Retinal pigment epithelial cell (primary cell): ENCODE results near the gene MMP7.

ENCODE experiments used
- DNase-seq: peaks from one replicate; pipeline ENCODE4 v3.0.0-alpha.2; 2010; ENCODE audit warnings: low read depth
- H3K4me3 ChIP-seq: 2 replicates; pipeline ENCODE4 v1.5.1; 2011; ENCODE audit warnings: mild to moderate bottlenecking, low read length, control low read depth, moderate library complexity
- TF ChIP-seq, protein P1 (sequence below): conservative IDR thresholded peaks from 2 replicates; pipeline ENCODE4 v1.5.1; 2011; ENCODE audit warnings: low read depth, low read length, control low read depth, inconsistent platforms

The MMP7 gene

DNA sequence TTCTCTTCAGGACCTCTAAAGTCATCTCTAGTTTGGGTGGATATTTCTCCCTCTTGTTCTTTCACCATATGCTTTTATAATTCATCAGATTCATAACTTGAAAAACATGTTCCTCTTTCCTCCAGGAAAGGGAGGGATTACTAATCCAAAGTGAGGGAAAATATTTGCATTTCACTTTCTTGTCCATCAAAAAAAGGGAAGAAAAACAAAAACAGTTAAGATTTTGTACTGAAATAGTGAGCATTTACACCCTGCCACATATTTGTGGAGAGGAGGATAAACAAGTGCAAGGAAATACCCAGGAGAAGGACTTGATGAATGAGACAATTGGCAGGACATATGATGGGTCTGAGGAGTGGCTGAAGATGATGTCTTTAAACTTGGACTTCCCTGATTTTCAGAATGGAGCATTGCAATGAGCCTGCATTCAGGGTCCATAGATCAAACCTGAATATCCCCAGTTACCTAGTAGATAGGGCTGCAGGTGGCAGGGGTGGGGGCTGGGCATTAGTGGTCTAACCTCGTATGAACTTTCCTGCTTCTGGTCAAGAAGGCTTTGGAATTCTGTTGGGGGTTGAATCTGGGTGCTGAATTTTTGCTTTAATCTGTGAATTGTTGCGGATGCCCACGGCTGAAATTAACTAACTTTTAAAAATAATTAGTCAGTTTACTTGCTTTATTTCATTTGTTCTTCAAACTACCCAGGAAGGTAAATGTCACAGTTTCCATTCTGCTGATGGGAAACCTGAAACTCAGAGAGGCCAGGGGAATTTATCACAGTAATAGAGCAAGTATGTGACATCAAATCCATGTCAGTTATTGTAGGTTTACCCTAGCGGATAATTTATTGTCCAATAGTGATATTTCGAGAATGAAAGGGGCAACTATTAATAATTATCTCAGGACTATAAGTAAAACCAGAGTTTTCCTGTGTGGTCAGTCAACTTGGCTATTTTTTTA, 41.1 kb downstream of the MMP7 start:
- TF ChIP-seq, protein P1, sequence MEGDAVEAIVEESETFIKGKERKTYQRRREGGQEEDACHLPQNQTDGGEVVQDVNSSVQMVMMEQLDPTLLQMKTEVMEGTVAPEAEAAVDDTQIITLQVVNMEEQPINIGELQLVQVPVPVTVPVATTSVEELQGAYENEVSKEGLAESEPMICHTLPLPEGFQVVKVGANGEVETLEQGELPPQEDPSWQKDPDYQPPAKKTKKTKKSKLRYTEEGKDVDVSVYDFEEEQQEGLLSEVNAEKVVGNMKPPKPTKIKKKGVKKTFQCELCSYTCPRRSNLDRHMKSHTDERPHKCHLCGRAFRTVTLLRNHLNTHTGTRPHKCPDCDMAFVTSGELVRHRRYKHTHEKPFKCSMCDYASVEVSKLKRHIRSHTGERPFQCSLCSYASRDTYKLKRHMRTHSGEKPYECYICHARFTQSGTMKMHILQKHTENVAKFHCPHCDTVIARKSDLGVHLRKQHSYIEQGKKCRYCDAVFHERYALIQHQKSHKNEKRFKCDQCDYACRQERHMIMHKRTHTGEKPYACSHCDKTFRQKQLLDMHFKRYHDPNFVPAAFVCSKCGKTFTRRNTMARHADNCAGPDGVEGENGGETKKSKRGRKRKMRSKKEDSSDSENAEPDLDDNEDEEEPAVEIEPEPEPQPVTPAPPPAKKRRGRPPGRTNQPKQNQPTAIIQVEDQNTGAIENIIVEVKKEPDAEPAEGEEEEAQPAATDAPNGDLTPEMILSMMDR, result no peak
- no peak for DNase-seq
- H3K4me3 ChIP-seq, result no peak overlapping the region

DNA sequence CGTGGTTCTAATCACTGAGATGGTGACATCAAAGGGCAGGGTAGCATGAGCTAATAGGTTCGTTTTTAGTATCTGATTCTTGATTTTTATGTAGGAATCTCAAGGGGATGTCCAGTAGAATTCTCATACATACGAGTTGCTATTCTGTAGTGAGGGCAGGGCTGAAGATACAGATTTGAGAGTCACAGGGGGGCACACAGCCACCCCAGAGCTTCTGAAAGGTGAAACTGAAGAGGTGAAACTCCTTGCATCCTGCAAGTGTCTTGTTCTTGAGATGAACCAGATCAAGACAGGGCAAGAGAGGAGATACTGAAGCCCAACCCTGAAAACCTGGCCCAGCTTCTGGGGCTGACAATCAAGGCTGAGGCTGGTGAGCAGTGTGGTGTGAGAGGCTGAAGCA, 42.3 kb downstream of the MMP7 start:
- TF ChIP-seq, protein P1, result no peak
- H3K4me3 ChIP-seq, result no peak overlapping the region
- DNase-seq, result no peak

DNA sequence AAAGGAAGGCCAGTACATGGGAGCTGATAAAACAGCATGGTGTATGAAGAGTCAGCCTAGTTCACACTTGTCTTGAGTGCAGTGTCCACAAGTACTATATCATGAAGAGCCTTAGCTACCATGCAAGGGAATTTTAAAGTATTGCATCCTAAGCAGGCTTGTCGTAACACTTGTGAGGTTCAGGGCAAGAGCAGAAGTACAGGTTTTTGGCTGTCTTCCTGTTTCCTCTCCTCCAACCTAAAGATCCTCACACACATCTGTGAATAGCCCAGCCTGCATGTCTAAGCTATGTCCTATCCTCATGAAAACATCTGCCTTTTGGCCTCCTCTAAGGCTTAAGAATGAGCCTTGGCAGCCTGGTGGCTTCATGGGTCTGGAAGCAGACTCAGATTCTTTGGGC, 43.3 kb downstream of the MMP7 start:
- H3K4me3 ChIP-seq, result no peak overlapping the region
- TF ChIP-seq, protein P1, result no peak
- DNase-seq, result no peak

DNA sequence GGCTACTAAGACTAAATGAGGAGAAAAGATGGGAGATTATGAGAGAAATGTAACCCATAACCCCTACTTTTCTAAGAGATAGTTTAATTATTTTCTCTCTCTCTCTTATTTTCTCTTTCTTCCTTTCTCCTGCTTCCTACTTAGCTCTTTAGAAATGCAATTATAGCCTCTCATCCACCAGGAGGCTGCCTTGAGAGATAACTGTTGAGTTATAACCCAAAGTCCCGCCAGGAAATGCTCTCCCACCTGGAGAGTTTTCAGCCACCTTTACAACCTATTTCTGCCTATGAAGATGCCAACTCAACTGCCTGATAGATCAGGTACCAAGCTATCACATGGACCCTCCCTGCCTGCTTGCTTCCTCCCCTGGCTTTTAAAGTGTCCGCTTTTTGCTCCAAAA, 44.0 kb downstream of the MMP7 start:
- no peak for DNase-seq
- no peak overlapping the region for H3K4me3 ChIP-seq
- TF ChIP-seq, protein P1, result no peak

DNA sequence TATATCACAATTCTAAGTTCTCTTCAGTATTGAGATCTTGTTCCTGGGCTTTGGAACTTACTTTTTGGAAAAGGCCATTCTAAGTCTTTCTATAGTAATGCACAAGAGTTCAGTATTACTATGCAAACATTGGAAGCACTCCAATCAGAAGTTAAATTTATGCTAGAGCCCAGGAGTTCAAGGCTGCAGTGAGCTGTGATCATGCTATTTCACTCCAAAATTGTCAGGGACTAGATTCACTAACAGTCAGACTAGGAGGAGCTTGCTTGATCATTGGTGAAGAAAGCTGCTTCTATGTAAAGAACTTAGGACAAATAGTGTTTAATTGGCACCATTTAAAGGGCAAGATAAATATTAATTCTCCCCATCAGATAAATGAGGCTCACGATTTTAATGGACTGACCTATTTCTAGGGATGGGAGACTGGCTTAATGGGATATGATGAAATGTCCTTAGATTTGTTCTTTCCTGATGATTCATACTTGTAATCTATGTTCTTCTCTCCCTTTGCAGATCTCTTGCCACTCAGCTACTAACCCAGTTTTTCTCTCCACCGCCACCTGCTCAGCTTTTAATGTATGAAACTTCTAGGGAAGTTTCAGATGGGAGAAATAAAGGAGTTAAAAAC, 45.3 kb downstream of the MMP7 start:
- TF ChIP-seq, protein P1, result no peak
- no peak overlapping the region for H3K4me3 ChIP-seq
- no peak for DNase-seq

DNA sequence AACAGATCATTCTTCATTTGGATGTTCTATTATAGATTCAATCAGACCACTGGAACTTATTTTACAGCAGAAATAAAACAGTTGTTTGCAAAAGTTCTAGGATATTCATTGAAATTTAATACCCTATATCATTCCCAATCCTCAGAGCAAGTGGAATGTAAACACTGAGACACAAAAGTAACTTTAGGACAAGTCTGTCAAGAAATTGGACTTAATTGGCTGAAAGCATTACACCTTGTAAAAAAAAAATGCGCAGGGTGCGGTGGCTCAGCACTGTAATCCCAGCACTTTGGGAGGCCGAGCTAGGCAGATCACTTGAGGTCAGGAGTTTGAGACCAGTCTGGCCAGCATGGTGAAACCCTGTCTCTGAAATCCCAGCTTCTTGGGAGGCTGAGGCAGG, 48.1 kb downstream of the MMP7 start:
- no peak for DNase-seq
- TF ChIP-seq, protein P1, result no peak
- H3K4me3 ChIP-seq, result no peak overlapping the region

DNA sequence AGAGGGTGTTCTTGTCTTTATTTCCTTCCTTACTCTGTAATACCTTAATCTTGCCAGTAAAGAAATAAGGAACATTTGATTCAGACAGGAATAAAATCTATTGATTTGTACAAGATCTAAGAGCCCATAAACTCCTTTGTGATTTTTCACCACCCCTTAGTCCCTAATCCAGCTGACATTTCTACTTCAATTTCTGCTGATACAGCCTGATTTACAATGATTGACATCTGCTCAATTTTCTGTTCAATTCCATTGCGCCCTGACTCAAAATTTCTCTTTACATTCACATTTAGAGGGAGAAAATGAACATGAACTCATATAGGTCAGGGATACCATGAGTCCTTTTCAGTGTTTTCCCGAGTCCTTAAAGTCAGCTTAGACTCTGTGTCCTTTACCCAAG, 50.8 kb downstream of the MMP7 start:
- DNase-seq, result no peak
- H3K4me3 ChIP-seq, result no peak overlapping the region
- TF ChIP-seq, protein P1, result no peak
